Stimulated activated CD4-positive, alpha-beta T cell treated with anti-CD3 and anti-CD28 coated beads, Interleukin-12 subunit alpha, Interleukin-12 subunit beta, amount 100 ng/mL, for 4 hours (primary cell): ENCODE measurements around the gene CCDC154.
"Not testable (repeated sequence)": the region's sequence is repeated elsewhere in the genome, so short reads cannot be mapped to it uniquely, and the experiment has no call there.

Experiments used
- DNase-seq: peaks from one replicate; pipeline ENCODE4 v3.0.0-alpha.2; 2020

CCDC154 gene

GRCh38 chr16:1443980-1444729 is at the start of gene CCDC154:
TSS of gene CCDC154 (minus strand) at chr16:1444556. CDS start at chr16:1444322, 234 bp downstream.
- DNase-seq = no peak

GRCh38 chr16:1493746-1494094 is 49.4 kb upstream of the CCDC154 start:
- no peak for DNase-seq

- peak; percentile 90 for DNase-seq
Measured at GRCh38 chr16:1492923-1493745, 48.8 kb upstream of the CCDC154 start, which contains the start of gene TELO2. TSS of gene TELO2 (plus strand) at chr16:1493360. CDS start at chr16:1494282, 922 bp downstream.

- no peak for DNase-seq
Measured at GRCh38 chr16:1492082-1492922, 47.9 kb upstream of the CCDC154 start.

- DNase-seq = no peak
Measured at GRCh38 chr16:1491327-1491726, 47.0 kb upstream of the CCDC154 start.

- DNase-seq = no peak
Measured at GRCh38 chr16:1489077-1489476, 44.7 kb upstream of the CCDC154 start.

- no peak for DNase-seq
Measured at GRCh38 chr16:1488619-1489018, 44.3 kb upstream of the CCDC154 start, which contains the start of gene PTX4. TSS of gene PTX4 (minus strand) at chr16:1488944. CDS start at chr16:1488909, 35 bp downstream.

GRCh38 chr16:1488054-1488601 is 43.8 kb upstream of the CCDC154 start:
- no peak for DNase-seq

- no peak for DNase-seq
Measured at GRCh38 chr16:1487395-1488053, 43.2 kb upstream of the CCDC154 start.

- DNase-seq = no peak
Measured at GRCh38 chr16:1486551-1487390, 42.4 kb upstream of the CCDC154 start.

- no peak for DNase-seq
Measured at GRCh38 chr16:1485847-1486496, 41.6 kb upstream of the CCDC154 start.

- DNase-seq = no peak
Measured at GRCh38 chr16:1481906-1482835, 37.8 kb upstream of the CCDC154 start.

- not testable (repeated sequence) for DNase-seq
Measured at GRCh38 chr16:1478937-1479336, 34.6 kb upstream of the CCDC154 start.

- no peak for DNase-seq
Measured at GRCh38 chr16:1477033-1477432, 32.7 kb upstream of the CCDC154 start.

GRCh38 chr16:1475552-1476114 is 31.3 kb upstream of the CCDC154 start:
- DNase-seq = no peak

GRCh38 chr16:1474796-1475551 is 30.6 kb upstream of the CCDC154 start, which contains the start of gene CLCN7:
TSS of gene CLCN7 (minus strand) at chr16:1475028. CDS start at chr16:1474974, 54 bp downstream.
- peak; percentile 85 for DNase-seq

- no peak for DNase-seq
Measured at GRCh38 chr16:1474082-1474795, 29.9 kb upstream of the CCDC154 start.
